Tibial nerve (tissue), 4 donors: ENCODE data around the gene HNRNPUL2. TPM values are rescaled to one million over a fixed set of nuclear protein-coding genes. Genes with fewer than 3 reads are reported as not detected.

Source experiments
- DNase-seq, 2 donors: peaks; one replicate each; pipeline ENCODE4 v3.0.0-alpha.2; 2019; ENCODE audit warnings: low spot score in 2 of 2
- H3K27ac ChIP-seq, 4 donors: fragments of 200-600 bp; sonication (generic) in 3 of 4; one replicate each; pipeline ENCODE4 v1.5.1; 2017 to 2019; ENCODE audit warnings: mild to moderate bottlenecking in 1 of 4
- H3K27me3 ChIP-seq, 2 donors: fragments of 200-600 bp; sonication (generic) in 1 of 2; one replicate each; pipeline versions ENCODE4 v1.5.1 to v1.6.0; 2017 to 2019
- H3K36me3 ChIP-seq, 3 donors: fragments of 200-600 bp; sonication (generic); one replicate each; pipeline ENCODE4 v1.5.1; 2018 to 2019
- H3K4me1 ChIP-seq, 4 donors: fragments of 200-600 bp; sonication (generic) in 3 of 4; one replicate each; pipeline ENCODE4 v1.5.1; 2017 to 2019
- H3K4me3 ChIP-seq, 4 donors: fragments of 200-600 bp; sonication (generic) in 3 of 4; one replicate each; pipeline ENCODE4 v1.5.1; 2017 to 2019; ENCODE audit warnings: mild to moderate bottlenecking in 1 of 4, moderate library complexity in 1 of 4
- H3K9me3 ChIP-seq, 4 donors: fragments of 200-600 bp; sonication (generic) in 3 of 4; one replicate each; pipeline ENCODE4 v1.5.1; 2017 to 2019
- EP300 ChIP-seq, 2 donors: sonication (generic); formaldehyde crosslinking; IDR thresholded peaks; one replicate each; pipeline ENCODE4 v1.6.1; 2017; ENCODE audit warnings: antibody characterized with exemption in 2 of 2, mild to moderate bottlenecking in 1 of 2
- POLR2A ChIP-seq, 2 donors: fragments of 450-650 bp; IDR thresholded peaks; one replicate each; pipeline ENCODE4 v1.6.1; 2017; ENCODE audit warnings: antibody characterized with exemption in 2 of 2, mild to moderate bottlenecking in 2 of 2, moderate library complexity in 2 of 2
- WGBS, 2 donors: methylation state at CpG; one replicate each; pipeline ENCODE4 v1.1.5; 2018; 5-methylcytosine and 5-hydroxymethylcytosine counted together
- total RNA-seq, 4 donors: library from RNA; depleted of rRNA; stranded (reverse); fragments of >200 nt; gene quantifications; one replicate each; pipeline ENCODE4 v1.1.0, GENCODE V29; 2016
- TF ChIP-seq, protein P1 (sequence below), 5 experiments: fragments of 200-600 bp in 3 of 5; fragments of 450-650 bp in 2 of 5; sonication (generic) in 3 of 5; IDR thresholded peaks; one replicate each; pipeline ENCODE4 v1.5.1; 2016 to 2019; ENCODE audit warnings: antibody characterized with exemption in 5 of 5, mild to moderate bottlenecking in 3 of 5, moderate library complexity in 2 of 5

HNRNPUL2 gene
- total RNA-seq, 4 donors from 2014 or later, result 24.7 to 34.8 (median 28.6) TPM

DNA sequence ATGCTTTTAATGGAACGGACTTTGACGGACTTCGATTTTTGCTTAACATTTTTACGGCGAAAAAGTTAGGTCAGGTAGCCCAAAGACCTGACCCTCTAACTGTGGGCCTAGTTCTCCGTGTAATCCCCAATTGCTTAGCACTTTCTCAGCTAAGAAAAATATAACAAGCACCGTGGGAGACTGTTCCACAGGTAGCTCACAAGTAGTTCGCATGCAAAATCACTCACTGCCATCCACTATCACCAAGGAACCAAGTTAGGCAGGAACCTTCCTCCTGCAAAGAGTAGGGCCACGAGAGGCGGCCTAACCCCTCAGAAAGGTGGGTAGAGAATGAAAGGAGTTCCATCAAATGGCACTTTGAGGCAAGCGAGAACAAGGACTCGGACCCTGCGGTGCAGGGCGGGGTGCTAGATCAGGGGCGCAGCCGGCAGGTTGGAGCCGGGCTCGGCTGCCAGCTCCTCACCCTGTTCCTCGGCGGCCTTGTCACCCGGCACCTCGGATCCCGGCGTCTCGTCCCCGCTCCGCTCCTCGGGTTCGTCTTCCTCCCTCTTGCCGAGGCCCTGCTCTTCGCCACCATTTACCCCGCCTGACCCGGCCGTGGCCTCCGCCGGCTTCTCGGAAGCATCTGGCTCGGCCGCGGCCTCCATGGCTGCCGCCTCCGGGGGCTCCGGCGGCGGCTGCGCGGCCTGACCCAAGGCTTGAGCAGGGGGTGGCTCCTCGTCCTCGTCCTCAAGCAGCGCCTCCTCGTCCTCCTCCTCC lies 922 bp downstream of the HNRNPUL2 start:
- H3K36me3 ChIP-seq, result peaks cover 3 to 30% (median 26%) of the 10 kb centered on the region in 3 donors
- TF ChIP-seq POLR2A (IDR thresholded peaks at IDR 0.05), result no peak
- no peak for TF ChIP-seq EP300 (IDR thresholded peaks at IDR 0.05)
- TF ChIP-seq, protein P1, sequence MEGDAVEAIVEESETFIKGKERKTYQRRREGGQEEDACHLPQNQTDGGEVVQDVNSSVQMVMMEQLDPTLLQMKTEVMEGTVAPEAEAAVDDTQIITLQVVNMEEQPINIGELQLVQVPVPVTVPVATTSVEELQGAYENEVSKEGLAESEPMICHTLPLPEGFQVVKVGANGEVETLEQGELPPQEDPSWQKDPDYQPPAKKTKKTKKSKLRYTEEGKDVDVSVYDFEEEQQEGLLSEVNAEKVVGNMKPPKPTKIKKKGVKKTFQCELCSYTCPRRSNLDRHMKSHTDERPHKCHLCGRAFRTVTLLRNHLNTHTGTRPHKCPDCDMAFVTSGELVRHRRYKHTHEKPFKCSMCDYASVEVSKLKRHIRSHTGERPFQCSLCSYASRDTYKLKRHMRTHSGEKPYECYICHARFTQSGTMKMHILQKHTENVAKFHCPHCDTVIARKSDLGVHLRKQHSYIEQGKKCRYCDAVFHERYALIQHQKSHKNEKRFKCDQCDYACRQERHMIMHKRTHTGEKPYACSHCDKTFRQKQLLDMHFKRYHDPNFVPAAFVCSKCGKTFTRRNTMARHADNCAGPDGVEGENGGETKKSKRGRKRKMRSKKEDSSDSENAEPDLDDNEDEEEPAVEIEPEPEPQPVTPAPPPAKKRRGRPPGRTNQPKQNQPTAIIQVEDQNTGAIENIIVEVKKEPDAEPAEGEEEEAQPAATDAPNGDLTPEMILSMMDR (IDR thresholded peaks at IDR 0.05), result no peak
- peak overlapping the region; percentile 77 to 97 (median 90) for H3K27ac ChIP-seq
- no peaks in the 10 kb centered on the region for H3K9me3 ChIP-seq
- WGBS, 2 donors, result 0 to 1% methylated on average over 39 to 51 of the region's 51 CpGs
- H3K27me3 ChIP-seq, result no peaks in the 10 kb centered on the region
- H3K4me3 ChIP-seq, result peak overlapping the region; percentile 66 to 96 (median 90)
- peaks cover 0 to 60% (median 46%) of the 10 kb centered on the region in 4 donors for H3K4me1 ChIP-seq
- DNase-seq, result no peak

- Histone ChIP-seq H3K4me3 (peak overlapping the region; percentile 66 to 96 (median 90)), H3K9me3 (no peaks in the 10 kb centered on the region), H3K27ac (peak overlapping the region in 3 of 4 donors; percentile 90 to 97 (median 91)), H3K4me1 (peaks cover 0 to 53% (median 42%) of the 10 kb centered on the region in 4 donors), H3K27me3 (no peaks in the 10 kb centered on the region), H3K36me3 (peaks cover 3 to 32% (median 32%) of the 10 kb centered on the region in 3 donors)
- no peak for DNase-seq
- 0 to 1% methylated on average over 7 of the region's 7 CpGs for WGBS, 2 donors
- no peak for TF ChIP-seq EP300 (IDR thresholded peaks at IDR 0.05)
- TF ChIP-seq, protein P1 (IDR thresholded peaks at IDR 0.05), result no peak
- no peak for TF ChIP-seq POLR2A (IDR thresholded peaks at IDR 0.05)
Observed at GRCh38 chr11:62725646-62726045, 1.6 kb downstream of the HNRNPUL2 start.

GRCh38 chr11:62724171-62724570 lies 3.1 kb downstream of the HNRNPUL2 start:
- DNase-seq, result no peak
- Histone ChIP-seq H3K36me3 (peaks cover 6 to 47% (median 47%) of the 10 kb centered on the region in 3 donors), H3K9me3 (no peaks in the 10 kb centered on the region), H3K27ac (peak overlapping the region in 2 of 4 donors; percentile 4 to 97), H3K27me3 (no peaks in the 10 kb centered on the region), H3K4me3 (peak overlapping the region in 3 of 4 donors; percentile 8 to 96 (median 16)), H3K4me1 (peaks cover 0 to 48% (median 28%) of the 10 kb centered on the region in 4 donors)
- 37 to 40% methylated on average over 8 of the region's 8 CpGs for WGBS, 2 donors
- TF ChIP-seq EP300 (IDR thresholded peaks at IDR 0.05), result no peak
- TF ChIP-seq, protein P1 (IDR thresholded peaks at IDR 0.05), result no peak
- TF ChIP-seq POLR2A (IDR thresholded peaks at IDR 0.05), result no peak

- 52 to 64% methylated on average over 7 of the region's 7 CpGs for WGBS, 2 donors
- TF ChIP-seq, protein P1 (IDR thresholded peaks at IDR 0.05), result no peak
- TF ChIP-seq POLR2A (IDR thresholded peaks at IDR 0.05) (no peak), EP300 (IDR thresholded peaks at IDR 0.05) (no peak)
- Histone ChIP-seq H3K9me3 (no peaks in the 10 kb centered on the region), H3K27ac (no peak overlapping the region), H3K4me1 (peaks cover 0 to 56% (median 26%) of the 10 kb centered on the region in 4 donors), H3K36me3 (peaks cover 13 to 69% (median 62%) of the 10 kb centered on the region in 3 donors), H3K27me3 (no peaks in the 10 kb centered on the region), H3K4me3 (no peak overlapping the region)
- DNase-seq, result no peak
Observed at GRCh38 chr11:62721994-62722393, 5.3 kb downstream of the HNRNPUL2 start.

DNA sequence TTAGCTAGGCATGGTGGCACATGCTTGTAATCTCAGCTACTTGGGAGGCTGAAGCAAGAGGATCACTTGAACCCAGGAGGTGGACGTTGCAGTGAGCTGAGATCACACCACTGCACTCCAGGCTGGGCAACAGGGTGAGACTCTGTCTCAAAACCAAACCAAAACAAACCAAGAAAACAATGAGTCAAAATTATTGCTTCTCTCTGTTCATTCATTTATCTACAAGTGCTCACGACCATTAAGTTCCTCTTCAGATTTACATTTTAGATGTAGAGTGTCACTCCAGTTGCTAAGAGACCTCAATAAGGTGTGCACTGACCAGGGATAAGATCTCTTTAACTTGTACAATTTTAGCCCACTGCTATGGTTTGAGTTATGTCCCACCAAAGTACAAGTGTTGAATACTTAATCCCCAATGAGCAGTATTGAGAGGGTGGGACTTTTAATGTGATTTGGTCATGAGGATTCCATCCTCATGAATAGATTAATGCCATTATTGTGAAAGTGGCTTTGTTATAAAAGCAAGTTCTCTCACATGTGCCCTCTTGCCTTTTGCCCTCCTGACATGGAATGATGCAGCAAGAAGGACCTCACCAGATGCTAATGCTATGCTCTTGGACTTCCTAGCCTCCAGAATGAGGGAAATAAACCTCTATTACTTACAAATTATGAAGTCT lies 7.8 kb downstream of the HNRNPUL2 start:
- Histone ChIP-seq H3K27ac (no peak overlapping the region), H3K36me3 (peaks cover 26 to 94% (median 85%) of the 10 kb centered on the region in 3 donors)

More for the DNA sequence above, 7.8 kb downstream of the HNRNPUL2 start:
- Histone ChIP-seq H3K27me3 (no peaks in the 10 kb centered on the region), H3K9me3 (no peaks in the 10 kb centered on the region), H3K4me1 (peaks cover 0 to 47% (median 14%) of the 10 kb centered on the region in 4 donors), H3K4me3 (no peak overlapping the region)
- WGBS, 2 donors, result 51 to 65% methylated on average over 2 of the region's 2 CpGs
- no peak for DNase-seq
- no peak for TF ChIP-seq POLR2A (IDR thresholded peaks at IDR 0.05)
- TF ChIP-seq, protein P1 (IDR thresholded peaks at IDR 0.05), result no peak
- TF ChIP-seq EP300 (IDR thresholded peaks at IDR 0.05), result no peak
